ENCODE results near the gene ZNF43.
"Not testable (repeated sequence)": the region's sequence is repeated elsewhere in the genome, so short reads cannot be mapped to it uniquely, and the experiment has no call there.

- TF ChIP-seq CTCF (conservative IDR thresholded peaks at IDR 0.05; ENCODE audit: low read depth in 2 of 2); JUNB (IDR thresholded peaks at IDR 0.05; ENCODE audit: unreplicated experiment); REST (IDR thresholded peaks at IDR 0.05; ENCODE audit: unreplicated experiment); EZH2 (IDR thresholded peaks at IDR 0.05; ENCODE audit: low read depth, unreplicated experiment); EZH2phosphoT487 (IDR thresholded peaks at IDR 0.05; ENCODE audit: unreplicated experiment); POLR2AphosphoS5 (IDR thresholded peaks at IDR 0.05; ENCODE audit: low read depth); ZNF114 (CRISPR knock-in tag; IDR thresholded peaks at IDR 0.05); ZNF331 (CRISPR knock-in tag; IDR thresholded peaks at IDR 0.05; ENCODE audit: low read depth); CREB1 (CRISPR knock-in tag; IDR thresholded peaks at IDR 0.05; ENCODE audit: low read depth); ETS1 (IDR thresholded peaks at IDR 0.05); STAT1 (IDR thresholded peaks at IDR 0.05; ENCODE audit: unreplicated experiment); NANOG (IDR thresholded peaks at IDR 0.05; ENCODE audit: borderline replicate concordance); ZNF462 (CRISPR knock-in tag; IDR thresholded peaks at IDR 0.05): not testable (repeated sequence)
Observed at GRCh38 chr19:21884786-21885185, 48.8 kb upstream of the ZNF43 start.
